DND-41 (cell line): ENCODE results near the gene JRKL.

ENCODE experiments used
- EZH2 ChIP-seq: IDR thresholded peaks from 3 replicates; pipeline ENCODE4 v1.6.1; 2012; ENCODE audit warnings: borderline replicate concordance, low read depth, mild to moderate bottlenecking, moderate library complexity, low read length, inconsistent platforms; ENCODE audit not compliant: severe bottlenecking
- TF ChIP-seq, protein P1 (sequence below): IDR thresholded peaks from 2 replicates; pipeline ENCODE4 v1.5.1; 2012; ENCODE audit warnings: borderline replicate concordance, low read length, moderate library complexity, mild to moderate bottlenecking; ENCODE audit not compliant: poor library complexity, severe bottlenecking; ENCODE audit errors: extremely low read depth

- TF ChIP-seq, protein P1, sequence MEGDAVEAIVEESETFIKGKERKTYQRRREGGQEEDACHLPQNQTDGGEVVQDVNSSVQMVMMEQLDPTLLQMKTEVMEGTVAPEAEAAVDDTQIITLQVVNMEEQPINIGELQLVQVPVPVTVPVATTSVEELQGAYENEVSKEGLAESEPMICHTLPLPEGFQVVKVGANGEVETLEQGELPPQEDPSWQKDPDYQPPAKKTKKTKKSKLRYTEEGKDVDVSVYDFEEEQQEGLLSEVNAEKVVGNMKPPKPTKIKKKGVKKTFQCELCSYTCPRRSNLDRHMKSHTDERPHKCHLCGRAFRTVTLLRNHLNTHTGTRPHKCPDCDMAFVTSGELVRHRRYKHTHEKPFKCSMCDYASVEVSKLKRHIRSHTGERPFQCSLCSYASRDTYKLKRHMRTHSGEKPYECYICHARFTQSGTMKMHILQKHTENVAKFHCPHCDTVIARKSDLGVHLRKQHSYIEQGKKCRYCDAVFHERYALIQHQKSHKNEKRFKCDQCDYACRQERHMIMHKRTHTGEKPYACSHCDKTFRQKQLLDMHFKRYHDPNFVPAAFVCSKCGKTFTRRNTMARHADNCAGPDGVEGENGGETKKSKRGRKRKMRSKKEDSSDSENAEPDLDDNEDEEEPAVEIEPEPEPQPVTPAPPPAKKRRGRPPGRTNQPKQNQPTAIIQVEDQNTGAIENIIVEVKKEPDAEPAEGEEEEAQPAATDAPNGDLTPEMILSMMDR = no peak
- TF ChIP-seq EZH2 = no peak
Observed at GRCh38 chr11:96424693-96425092, 34.9 kb downstream of the JRKL start.
